Kasumi-1 (cell line): ENCODE measurements around the gene PTPRK.

ENCODE experiments used
- DNase-seq, 2 experiments: peaks; one replicate each; lab custom pipeline; 2025; lab: John Stamatoyannopoulos, UW

The PTPRK gene

DNA sequence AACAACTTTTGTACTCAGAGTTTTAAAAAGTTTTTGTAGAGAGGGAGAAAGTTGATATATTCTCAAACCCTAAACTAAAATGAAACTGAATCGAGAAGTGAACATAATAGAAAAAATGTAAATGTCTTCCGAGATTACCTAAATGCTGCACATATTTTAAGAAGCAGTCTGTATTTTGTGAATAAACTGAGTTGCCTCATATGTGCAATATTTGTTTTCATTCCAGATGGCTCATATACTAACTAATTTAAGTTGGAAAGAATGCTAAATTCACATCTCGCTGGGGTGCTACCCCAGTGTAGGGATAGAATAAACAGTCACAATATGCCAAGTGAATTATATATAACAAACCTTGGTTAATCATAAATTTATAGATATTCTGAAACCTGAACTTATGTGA is 333.7 kb downstream of the PTPRK start:
- no peak for DNase-seq

DNA sequence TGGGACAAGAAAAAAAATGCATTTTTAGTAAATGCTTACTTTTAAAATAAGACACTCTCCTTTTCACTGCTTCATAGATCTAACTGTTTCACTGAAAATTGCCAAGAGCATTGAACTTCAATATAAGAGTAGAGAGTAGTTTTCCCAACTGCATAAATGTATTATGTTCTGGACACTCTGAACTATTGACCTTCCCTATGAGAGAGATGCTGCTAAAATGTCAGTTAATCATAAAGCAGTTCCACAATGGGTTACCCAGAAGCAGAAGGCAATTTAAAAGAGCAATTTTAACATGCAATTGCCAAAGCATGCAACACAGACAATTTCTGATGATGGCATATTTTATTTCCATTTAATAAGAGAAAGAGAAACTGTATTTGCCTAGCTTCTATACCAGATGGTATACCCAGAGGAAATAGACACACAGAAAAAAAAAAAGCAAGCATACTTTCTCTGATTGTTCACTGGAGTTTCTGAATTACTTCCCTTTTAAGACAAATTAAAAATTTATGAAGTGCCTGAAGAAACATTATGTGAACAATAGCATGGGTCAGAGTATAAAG is 340.4 kb downstream of the PTPRK start:
- DNase-seq = no peak

DNA sequence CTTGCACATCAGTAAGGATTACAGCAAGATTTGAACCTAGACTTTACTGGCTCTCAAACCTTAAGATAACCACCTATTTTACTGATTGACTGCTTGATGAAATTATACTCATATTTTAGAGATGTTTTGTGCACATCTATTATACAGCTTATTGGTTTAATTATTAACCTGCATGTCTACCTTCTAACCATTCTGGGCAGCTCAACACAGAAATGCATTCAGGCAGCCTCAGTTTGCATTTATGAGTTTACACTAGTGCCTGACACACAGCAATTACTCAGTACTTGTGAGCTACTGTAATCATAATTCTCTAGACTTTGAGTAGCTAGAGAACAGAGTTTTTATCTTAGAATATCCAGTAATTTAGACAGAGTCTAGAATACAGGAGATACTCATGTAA is 345.7 kb downstream of the PTPRK start:
- DNase-seq = no peak

DNA sequence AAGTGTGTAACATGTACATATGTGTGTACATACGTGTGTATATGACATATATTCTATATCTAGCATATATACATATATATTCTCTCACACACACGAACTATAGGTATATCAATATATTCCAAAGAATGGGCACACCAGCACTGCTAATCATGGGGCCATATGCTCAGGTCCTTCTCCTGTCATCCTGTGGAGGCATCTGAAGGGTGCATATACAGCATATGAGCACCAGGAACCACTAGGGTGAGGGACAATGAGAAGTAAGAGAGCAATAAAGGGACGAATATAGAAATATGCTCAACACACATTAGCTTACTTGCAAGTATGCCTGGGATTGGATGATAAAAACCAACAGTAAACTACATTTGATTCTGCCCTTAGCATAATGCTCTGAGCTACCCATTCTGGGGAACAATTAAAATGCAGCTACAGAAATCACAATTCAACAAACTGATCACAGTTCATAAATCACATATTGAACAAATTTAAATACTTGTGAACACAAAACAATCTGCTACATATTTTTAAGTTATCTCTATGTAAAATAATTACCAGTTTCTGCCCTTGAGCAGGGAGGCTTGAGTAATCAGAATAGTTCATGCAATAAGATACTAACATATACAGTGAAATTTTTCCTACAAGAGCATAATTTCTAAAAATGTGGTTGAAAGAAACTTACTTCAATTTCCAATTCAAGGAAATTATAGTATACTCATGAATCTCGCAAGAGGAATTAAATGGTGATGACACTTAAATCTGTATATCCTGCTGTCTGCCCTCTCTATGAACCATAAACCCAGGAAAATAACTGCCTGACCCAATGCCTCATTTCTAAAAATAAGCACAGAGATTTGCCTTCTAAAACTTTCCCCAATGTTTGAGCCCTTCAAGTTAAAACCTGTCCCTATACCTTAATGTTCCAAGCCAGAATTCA is 347.4 kb downstream of the PTPRK start:
- no peak for DNase-seq

DNA sequence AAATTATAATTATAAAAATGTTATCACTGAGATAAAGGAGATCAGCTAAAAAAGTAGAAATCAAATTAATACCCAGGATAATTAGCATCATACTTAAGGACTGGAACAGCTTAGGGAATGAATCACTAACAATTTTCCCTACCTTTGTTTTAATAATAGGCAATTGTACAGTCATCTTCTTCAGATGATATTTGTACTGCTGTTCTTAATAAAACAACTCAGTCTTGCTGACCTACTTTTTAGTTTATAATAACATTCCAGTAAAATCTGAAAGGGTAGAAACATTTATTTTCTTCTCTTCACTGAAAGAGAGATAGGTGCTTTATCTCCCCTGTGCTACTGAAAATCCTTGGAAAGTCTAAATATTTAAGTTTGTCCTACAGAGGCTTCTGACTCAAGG is 348.3 kb downstream of the PTPRK start:
- no peak for DNase-seq

DNA sequence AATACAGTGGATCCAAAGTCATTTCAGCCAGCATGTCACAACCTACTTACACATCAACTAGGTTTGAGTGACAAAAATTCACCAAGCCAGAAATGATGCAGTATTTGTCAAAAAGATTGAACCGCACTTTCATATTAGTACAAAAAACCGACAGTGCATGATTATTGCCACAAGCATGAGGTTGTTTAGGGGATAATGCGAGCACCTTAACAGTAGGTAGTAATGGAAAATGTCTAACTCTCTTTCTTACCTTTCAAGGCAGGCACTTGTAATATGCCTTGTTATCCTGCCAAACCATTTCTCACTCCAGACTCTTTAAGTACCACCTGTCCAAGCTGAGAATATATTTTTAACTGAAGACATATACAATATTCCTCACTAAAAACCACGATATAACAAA is 349.2 kb downstream of the PTPRK start:
- no peak for DNase-seq

DNA sequence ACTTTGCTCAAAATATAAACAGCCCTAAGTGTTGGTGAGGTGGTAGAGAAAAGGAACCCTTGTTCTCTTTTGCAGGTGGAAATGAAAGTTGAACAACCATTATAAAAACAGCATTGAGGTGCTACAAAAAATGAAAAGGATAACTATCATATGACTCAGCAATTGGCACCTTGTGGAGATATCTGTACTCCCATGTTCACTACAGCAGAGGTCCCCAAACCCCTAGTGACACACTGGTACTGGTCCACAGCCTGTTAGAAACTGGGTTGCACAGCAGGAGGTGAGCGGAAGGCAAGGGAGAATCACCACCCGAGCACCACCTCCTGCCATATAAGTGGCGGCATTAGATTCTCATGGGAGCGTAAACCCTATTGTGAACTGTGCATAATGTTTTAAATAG is 352.2 kb downstream of the PTPRK start:
- DNase-seq = no peak

DNA sequence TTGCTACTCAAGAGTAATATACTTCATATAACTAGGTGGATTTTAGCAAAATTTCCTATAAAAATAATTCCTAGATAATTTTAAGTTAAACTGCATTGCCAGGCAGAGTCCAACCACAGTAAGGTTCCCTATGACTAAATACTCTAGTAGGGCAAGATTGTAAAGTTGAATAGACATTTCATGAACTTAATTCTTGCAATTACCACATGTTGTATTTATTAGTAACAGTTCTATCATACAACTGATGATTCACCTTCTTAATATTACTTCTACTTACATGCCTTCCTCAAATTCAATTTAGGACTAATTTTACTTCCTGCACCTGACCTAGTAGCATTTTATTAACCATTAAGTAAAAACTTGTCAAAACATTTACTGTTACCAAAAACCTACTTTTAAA is 352.8 kb downstream of the PTPRK start:
- DNase-seq = no peak

DNA sequence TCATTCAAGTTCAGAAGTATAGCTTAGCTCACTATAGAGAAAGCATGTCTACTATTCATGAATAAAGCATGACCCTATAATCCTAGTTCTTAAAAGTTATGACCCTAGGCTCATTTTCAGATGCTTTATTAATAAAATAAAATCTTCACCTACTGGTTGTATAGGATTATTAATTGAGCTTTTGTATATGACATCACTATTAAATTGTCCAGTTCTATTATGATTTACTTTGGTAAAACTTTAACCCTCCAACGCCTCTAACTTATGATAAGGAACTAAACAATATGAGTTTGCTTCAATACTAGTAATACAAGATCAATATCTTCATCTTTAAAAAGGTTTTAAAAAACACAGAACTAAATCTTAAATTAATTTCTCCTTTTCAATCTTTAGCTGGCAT is 356.1 kb downstream of the PTPRK start:
- no peak for DNase-seq

DNA sequence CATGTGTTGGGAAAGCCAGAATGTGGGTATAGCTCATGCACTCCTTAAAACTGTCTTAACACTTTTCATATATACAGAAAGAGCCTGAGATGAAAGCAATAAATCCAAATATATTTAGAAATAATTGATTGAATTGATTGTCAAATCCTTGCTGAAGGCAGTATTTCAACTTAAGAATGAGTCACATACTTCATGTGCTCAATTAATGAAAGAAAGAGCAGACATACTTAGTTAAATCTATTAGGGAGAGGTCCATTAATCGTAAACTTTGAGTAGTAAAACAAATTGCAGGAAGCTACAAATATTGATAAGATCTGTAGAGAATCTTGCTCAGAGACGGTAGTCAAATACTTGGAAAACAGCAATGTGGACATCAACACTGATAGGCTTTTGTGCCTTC is 358.0 kb downstream of the PTPRK start:
- no peak for DNase-seq

DNA sequence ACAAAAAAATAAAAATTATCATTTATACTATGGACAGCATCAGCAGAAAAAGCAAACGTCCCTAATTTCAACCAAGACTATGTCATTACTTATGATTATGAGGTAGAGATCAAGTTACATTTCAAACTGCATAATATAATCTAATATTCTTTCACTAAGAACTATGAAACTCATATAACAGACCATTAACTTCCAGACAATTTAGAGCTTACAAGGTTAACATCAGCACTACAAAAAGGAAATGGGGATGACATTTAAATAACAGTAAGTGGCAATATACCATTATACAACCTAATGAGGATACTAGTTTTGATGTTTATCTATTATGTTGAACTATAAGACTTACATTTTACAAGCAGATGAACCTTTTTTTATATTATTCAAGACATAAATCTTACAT is 358.6 kb downstream of the PTPRK start:
- no peak for DNase-seq

DNA sequence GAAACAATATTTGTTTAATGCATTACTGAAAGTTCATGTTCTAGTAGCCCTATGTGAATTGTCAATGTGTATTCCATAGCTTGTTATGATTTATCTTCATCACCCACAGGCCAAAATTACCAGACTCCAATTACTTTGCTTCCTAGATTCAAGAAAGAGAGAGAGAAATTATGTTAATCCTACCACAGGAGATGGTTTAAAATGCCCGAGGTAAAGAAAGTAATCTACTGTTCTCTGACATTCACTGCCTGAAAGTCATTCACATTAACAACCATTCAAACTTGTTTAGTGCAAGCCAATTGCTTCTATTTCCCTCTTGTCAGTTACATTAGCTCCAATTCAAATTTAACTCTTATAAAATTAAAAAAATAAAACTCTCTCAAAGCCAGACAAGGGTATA is 359.1 kb downstream of the PTPRK start:
- no peak for DNase-seq

DNA sequence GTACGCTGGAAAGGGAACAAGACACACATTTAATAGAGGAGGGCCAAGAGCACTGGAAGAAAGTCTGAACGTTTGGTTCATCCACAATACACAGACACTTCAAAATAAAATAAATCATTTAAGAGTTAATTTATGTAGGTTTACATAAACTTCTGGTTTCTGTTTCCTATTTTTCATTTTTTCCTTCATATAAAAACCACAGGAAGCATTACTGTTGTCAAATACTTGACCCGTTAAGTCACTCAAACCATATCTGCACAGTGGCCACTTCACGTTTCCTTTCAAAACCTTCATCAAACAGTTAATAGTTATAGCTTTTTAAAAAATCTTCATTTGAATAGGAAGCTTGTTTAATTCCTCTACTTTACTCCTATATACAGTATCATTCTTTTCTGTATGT is 361.9 kb downstream of the PTPRK start:
- no peak for DNase-seq

DNA sequence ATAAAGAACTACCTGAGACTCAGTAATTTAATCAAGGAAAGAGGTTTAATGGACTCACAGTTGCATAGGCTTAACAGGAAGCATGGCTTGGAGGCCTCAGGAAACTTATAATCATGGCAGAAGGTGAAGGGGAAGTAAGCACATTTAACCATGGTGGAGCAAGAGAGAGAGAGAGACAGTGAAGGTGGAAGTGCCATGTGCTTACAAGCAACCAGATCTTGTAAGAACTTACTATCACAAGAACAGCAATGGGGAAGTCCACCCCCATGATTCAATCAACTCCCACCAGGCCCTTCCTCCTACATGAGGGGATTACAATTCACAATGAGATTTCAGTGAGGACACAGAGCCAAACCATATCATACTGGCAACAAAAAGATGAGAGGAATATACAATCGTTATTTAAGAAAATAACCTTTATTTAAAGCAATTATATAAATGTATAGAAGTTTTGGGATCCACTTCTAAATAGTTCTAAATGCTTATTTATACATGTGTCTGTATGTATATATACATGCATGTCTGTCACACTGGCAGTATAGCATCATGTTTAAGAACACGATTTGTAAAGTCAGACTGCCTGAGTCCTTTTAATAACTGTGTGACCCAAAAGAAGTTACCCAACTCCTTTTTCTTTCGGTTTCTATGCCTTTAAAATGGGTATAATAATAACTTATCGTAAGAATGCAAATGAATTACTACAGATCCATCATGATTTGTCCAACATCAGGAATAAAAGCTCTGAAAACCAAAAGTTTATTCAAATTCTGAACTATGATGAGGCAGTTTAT is 363.9 kb downstream of the PTPRK start:
- DNase-seq = peak; percentile 64 to 70

DNA sequence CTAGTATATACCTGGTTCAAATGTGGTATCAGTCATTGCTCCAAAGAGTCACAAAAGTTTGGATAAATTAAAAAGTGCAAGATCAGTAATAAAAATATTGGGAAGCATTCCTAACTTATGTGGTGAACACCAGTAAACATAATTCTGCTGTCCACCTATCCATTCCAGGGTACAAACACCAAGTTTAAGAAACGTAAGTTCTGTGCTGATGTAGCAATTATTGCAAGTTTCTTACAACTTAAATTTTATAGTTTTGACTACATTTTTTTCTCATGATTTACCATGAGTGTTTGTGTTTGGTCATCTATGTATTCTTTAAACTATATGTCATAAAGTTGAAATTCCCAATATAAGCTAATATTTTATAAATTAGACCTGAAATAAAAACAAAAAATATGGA is 364.6 kb downstream of the PTPRK start:
- no peak for DNase-seq

DNA sequence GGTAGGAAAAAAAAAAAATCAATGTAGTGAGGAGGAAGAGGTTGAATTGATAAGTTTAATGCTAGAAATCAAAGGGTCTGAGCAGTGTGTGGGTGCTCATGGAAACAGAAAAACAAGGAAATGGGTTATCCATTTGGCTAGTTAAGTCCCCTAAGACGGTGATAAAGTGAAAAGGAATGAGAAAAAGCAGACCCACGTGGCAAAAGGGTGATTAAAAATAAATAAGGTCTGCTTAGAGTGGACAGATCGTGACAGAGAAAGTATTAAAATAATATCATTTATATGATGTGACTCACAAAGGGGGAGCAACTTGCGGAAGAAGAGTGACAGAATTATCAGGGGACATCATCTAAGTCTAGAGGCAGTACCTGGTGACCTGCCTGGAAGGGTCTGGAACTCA is 367.8 kb downstream of the PTPRK start:
- no peak for DNase-seq

DNA sequence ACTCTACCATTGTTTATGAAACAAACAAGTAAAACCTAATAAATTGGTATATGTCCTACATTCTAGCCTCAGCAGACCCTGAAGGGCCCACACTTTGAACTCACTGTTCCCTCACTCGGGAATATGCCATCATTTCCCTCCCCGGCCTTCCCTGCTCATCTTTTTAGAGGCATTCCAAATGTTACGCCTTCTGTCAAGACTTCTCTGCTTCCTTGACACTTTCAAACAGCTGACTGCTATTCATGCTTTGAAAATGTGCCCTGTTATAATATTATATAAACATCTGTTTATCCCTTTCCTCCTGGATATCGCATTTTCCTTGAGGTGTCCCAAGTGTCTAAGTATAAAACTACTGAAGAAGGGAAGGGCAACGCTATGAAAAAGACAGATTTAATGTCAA is 370.0 kb downstream of the PTPRK start:
- DNase-seq = no peak

DNA sequence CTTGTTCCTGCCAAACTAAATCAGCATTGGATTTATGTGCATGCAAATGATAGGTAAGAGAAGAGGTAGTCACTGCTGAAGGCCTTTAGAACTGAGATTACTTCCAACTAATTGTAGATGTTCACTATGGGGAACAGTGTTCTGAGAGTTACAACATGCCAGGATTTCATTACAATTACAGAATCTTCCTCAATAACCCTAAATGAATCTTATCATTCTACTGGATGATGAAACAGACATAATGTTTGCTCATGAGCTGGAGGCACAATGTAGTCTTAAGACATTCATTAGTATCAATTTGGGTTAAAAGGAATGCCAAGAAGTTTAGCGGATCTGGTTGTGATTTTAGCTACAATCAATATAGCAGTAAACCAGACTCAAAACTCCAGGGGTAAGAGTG is 370.6 kb downstream of the PTPRK start:
- DNase-seq = no peak

DNA sequence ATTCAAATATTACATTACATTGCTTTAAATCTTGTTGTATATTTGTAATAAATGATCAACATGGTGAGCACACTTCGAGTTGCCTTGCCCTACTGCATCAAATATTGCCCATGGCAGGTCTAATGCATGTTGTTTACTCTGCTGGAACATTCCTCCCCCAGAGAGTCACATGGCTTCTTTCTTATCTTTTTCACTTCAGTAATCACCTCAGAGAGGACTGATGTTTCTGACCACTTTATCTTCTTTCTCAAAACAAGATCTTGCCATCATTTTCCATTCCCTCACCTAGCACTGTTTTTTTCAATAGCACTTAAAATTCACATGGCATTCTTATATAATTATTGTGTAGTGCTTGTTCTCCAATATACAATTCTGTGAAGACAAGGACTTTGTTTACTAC is 376.1 kb downstream of the PTPRK start:
- DNase-seq = no peak

DNA sequence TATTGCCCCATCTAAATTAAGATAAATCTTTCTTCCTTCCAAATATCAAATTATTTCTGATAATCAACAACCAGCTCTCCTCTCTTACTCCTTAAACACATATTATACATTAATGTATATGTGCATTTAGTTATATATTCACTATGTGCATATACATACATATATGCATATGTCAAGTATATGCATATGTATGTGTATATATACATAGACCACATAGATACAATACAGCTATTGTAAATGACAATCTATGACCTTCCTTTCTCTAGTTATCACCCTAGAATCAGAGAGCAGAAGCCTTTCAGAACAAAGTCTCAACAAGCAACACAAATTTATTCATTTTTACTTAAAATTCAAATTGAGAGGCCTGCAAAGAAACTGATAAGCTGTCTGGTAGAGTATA is 378.5 kb downstream of the PTPRK start:
- no peak for DNase-seq

DNA sequence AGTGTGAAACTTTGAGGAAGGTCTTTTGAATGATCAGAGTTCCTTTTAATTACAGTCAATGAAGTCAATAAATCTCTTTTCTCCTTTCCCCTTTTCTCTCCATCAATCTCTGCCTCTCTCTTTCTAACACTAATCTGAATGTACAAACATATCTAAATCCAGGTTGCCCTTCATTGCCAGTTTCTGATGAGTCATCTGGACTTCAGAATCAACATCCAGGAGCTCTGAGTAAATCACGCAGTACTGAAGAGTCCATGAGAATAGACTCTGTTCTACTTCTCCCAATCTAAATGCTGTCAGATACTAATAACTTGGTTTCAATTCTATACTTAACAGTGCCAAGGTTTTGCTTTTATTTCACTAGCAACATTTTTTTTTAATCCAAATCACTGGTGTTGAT is 380.9 kb downstream of the PTPRK start:
- DNase-seq = no peak

DNA sequence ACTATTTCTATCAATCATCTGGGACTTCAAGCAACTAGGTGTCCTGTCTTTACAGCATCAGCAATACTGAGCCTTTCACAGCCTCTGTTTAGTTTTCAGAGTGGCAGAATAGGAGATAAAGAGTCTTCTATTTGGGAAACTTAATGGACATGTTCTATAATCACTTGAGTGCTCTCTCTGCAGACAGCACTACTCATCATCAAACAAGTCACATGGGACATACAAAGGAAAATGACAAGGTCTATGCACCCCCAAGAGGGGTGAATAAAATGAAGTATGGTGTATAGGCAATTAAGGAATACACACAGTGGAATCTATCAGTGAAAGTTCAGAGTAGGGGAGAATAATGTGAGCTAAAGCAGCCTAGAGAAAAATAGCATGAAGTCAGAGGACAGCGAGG is 381.7 kb downstream of the PTPRK start:
- DNase-seq = no peak

DNA sequence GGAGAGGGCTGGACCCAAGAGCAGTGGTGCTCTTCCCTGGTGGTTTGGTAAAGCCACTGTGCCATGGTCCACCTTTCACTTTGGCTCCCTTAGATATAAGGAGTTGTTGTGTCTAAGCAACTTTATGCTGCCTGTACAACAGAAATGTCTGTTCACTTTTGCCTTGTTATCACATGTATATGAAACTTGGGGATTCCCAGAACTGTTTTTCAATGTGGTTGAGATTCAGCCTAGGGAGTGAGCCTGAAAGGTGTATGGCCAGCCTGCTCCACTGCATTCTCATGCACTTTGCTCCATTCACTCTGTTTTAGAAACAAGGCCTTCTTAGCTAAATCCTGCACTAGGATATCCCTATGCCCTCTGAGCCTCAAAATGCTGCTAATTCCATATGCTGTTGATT is 385.1 kb downstream of the PTPRK start:
- DNase-seq = no peak
